HL-60/S4 (cell line): ENCODE measurements around the gene PARD6G.
"Not testable (repeated sequence)": the region's sequence is repeated elsewhere in the genome, so short reads cannot be mapped to it uniquely, and the experiment has no call there.

Source experiments
- in situ Hi-C: fragments of 300-500 bp; cut with MboI; formaldehyde crosslinking; loops from 2 replicates; pipeline ENCODE4 v1.14.3; 2022; ENCODE audit warnings: low sequenced_read_pairs

PARD6G gene

GRCh38 chr18:80243204-80243603 lies 4.1 kb downstream of the PARD6G start:
- in situ Hi-C loops, result no loop called here

DNA sequence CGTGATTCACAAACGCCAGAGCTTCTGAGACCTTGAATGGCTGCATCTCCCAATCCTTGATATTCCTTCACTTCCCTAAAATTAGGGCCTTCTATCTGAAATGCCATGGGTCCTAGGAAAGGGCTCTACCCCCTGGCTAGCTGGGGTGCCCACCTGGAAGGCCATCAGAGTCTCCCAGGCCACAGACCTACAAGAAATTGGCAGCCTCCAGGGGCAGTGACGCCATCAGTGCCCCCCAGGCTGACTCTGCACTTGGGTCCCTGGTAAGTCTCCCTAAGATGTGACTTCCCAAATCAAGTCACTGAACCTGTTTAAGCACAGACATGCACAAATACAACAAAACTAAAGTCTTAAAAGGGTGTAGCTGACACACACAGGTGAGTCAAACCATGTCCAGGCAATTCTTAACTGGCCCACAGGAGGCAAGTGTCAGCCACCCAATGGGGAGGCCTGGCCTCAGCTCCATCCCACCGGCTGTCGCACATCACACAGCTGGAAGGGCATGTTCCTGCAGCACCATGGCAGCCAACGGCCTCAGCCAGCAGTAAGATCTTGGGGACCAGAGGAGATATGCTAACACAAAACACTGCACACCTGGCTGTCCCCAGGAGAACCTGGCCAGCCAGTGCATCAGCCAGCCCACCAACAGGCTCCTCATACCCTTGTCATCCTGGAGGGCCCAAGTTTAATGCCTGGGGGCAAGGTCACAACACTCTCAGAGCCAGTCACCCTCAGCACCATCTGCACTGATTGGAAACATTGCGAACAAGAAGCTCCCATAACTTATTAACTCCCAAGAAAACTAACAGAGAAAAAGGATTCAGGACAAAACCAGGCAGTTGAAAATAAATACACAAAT lies 5.2 kb downstream of the PARD6G start:
- in situ Hi-C loops, result no loop called here

DNA sequence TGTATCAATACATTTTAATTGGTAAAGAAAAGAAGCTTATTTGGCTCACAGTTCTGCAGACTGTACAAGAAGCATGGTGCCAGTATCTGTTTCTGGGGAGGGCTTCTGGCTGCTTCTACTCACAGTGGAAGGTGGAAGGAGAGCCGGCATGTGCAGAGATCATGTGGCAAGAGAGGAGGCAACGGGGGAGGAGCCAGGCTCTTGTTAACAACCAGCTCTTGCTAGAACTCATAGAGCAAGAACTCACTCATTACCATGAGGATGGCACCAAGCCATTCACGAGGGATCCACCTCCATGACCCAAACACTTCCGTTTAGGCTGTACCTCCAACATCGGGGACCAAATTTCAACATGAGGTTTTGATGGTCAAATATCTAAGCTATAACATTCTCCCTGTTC lies 7.5 kb downstream of the PARD6G start:
- in situ Hi-C loops, result no loop called here

- in situ Hi-C loops, result no loop called here
Observed at GRCh38 chr18:80238651-80239260, 8.6 kb downstream of the PARD6G start.

DNA sequence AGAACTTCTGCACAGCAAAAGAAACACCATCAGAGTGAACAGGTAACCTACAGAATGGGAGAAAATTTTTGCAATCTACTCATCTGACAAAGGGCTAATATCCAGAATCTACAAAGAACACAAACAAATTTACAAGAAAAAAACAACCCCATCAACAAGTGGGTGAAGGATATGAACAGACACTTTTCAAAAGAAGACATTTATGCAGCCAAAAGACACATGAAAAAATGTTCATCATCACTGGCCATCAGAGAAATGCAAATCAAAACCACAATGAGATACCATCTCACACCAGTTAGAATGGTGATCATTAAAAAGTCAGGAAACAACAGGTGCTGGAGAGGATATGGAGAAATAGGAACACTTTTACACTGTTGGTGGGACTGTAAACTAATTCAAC lies 9.8 kb downstream of the PARD6G start:
- in situ Hi-C loops, result not testable (repeated sequence)

- in situ Hi-C loops, result no loop called here
Observed at GRCh38 chr18:80234398-80234797, 12.9 kb downstream of the PARD6G start.

- in situ Hi-C loops, result no loop called here
Observed at GRCh38 chr18:80233899-80234298, 13.4 kb downstream of the PARD6G start.

DNA sequence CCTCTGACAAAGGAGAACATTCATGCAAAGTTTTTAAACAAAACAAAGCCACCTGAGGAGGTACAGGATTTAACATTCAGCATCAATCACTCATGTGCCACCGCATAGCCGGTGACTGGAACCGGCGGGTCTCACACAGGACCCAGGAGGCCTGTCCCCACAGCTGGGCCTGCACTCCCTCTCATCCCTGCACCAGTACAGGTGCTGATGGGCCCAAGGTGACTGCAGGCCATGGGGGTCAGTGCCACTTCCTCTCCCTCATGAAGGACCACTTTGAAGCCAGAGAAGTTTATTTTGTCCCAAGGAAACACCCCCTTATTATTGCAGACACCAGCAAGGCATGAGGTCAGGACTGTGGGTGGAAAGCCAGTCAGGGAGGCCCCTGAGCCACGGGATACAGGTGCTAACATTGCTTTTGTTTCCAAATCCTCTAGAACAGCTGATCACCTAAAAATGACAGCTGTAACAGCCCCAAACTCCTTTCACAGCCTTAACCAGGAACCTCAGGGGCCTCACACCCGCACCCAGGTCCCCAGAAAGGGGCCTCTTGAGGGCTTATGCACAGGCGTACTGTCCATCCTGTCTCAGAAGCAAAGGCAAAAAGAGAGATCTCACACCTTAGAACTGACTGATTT lies 14.0 kb downstream of the PARD6G start:
- in situ Hi-C loops, result no loop called here

DNA sequence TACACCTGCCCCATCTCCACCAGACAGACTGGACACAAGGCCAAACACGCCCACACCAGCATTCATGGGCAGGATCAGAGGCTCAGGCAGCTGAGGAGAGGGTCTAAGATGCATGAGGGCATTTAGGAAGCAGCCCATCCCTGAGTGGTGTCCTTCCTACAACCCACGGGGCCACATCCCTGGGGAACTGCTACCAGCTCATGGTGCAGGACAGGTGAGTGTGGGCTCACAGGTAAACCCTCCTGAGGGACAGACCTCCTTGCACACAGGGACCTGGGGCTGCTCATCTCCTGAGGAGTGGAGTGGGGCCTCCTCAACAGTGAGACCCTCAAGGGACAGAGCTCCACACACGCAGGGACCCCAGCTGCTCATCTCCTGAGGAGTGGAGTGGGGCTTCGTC lies 14.6 kb downstream of the PARD6G start:
- in situ Hi-C loops, result no loop called here

- in situ Hi-C loops, result no loop called here
Observed at GRCh38 chr18:80232030-80232429, 15.3 kb downstream of the PARD6G start.

GRCh38 chr18:80231616-80232015 lies 15.7 kb downstream of the PARD6G start:
- in situ Hi-C loops, result no loop called here

DNA sequence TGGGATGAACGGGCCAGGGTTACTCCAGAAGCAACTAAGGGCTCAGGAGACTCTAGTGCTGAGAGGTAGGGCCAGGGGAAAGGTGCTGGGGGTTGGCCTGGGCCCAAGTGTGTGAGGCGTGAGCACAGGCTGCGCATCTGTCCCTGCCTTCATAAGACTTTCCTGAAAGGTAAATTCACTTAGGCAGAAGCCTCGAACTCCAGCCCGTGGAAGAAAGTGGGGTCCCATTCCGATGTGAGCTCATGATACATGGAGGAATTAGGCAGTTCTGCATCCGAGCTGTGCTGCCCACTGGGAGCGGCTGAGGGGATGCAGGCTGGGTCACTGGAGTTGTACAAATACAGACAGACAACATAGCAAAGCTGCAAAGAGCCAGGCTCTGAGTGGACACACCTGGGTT lies 16.2 kb downstream of the PARD6G start:
- in situ Hi-C loops, result no loop called here

GRCh38 chr18:80229766-80230745 lies 17.3 kb downstream of the PARD6G start:
- in situ Hi-C loops, result no loop called here

DNA sequence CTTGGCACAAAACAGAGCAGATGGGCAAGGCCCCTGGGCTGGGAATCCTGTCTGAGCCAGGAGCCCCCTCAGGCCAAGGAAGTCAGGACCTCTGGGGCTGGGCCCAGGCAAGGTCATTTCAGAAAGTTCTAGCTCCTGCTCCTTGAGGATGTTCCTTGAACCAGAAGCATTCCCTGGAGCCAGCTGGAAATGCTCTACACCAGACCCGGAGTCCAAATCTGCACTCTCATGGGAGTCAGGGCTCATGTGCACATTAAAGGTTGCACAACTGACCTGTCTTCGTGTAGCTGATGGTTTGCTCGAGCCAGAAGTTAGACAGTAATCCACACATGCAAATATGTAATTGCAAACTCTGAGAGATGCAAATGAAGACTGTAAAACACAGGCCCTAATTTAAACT lies 18.0 kb downstream of the PARD6G start:
- in situ Hi-C loops, result no loop called here

DNA sequence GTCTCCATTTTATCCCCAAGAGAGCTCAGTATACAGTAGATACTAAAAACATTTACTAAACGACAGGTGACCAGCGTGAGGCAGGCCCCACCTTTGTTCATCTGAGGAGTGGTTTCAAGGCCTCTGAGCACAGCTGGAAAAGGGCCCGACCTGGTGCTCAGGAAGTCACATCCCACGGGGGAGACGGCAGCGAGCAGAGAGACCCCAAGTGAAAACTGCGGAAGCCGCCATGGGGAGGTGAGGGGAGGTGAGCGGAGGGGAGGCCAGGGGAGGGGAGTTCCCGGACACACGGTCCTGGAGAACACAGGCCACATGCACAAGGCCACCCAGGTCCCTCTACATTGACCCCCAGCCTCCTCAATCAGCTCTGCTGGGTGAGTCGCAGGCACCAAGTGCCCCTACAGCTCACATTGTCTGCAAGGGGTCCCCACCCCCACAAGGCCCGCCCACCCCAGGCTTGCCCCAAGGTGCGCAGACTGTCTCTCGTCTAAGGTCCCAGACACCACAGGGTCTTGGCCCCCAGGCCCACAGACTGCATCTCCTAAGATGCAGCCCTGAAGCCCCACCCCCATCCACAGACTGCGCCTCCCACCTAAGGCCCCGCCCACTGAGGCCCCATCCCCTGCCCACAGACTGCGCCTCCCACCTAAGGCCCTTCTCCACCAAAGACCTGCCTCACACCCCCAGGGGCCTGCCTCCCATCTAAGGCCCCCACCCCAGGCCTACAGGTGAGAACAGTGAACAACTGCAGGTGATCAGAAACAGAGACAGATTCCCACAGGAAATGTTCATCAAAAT lies 19.1 kb downstream of the PARD6G start:
- in situ Hi-C loops, result no loop called here

DNA sequence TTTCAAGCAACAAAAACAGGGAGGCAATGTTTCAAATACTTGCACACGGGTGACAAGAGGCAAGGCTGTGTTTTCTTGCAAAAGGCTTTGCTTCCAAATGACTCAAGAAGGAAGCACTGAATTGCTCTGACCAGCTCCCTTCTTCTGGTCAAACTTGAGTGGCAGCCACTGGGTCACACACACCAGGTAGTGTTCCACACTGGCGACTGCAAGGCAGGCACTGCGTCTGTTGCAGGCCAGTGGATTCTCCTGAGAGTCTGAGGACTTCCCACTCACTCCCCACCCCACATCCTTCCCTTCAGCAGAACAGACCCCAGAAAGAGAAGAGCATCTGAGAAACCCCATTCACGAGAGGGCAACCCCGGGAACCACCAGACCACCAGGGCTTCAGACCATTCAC lies 19.8 kb downstream of the PARD6G start:
- in situ Hi-C loops, result no loop called here

DNA sequence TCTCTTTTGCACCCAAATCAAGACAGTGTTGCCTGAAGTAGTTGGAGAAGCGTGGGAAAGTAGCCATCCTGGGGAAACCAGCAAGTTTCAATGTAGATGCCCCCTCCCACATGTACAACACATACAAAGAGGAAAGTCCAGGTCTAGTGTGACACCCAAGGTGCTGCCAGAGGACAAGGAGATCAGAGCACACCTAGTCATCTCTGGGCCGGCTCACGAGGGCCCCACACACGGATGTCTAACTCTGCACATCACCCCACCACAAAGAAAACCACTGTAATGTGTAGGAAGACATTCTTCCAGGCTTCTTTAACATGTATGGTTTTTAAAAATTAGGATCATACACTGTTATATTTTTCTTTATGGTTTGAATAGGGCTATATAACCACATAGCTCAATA lies 21.6 kb downstream of the PARD6G start:
- in situ Hi-C loops, result no loop called here

DNA sequence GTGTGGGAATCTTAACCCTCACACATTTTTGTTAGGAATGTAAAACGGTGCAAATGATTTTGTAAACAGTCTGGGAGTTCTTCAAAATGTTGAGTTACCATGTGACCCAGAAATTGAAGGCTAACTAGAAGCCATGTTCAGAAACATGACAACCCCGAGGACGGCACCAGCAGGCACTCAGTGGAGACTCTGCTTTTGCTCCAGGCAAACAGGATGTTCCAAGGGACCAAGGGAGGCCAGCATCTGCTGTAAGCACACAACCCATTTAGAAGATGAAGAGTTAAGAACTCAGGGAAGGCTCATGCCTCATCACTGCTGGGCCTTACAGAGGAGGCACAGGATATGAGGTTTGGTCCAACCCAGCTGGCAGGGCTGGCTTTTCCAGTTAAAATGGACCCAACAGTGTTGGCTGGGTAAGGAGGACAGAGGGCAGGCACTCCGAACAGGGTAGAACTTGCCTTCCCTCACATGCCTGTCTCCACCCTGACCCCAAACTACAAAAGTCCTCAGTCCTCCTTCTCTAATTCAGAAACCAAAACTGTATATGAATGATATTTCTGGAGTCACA lies 23.6 kb downstream of the PARD6G start:
- in situ Hi-C loops, result no loop called here

DNA sequence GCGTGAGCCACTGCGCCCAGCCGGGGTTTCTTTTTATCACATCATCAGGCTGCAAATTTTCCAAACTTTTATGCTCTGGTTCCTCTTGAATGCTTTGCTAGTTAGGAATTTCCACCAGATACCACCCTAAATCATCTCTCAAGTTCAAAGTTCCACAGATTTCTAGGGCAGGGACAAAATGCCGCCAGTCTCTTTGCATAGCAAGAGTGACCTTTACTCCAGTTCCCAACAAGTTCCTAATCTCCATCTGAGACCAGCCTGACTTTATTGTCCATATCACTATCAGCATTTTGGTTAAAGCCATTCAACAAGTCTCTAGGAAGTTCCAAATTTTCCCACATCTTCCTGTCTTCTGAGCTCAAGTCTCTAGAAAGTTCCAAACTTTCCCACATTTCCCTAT lies 27.8 kb downstream of the PARD6G start:
- in situ Hi-C loops, result not testable (repeated sequence)
